ENCODE data around the gene ABCA1.
"Not testable (repeated sequence)": the region's sequence is repeated elsewhere in the genome, so short reads cannot be mapped to it uniquely, and the experiment has no call there.

Gene ABCA1

DNA sequence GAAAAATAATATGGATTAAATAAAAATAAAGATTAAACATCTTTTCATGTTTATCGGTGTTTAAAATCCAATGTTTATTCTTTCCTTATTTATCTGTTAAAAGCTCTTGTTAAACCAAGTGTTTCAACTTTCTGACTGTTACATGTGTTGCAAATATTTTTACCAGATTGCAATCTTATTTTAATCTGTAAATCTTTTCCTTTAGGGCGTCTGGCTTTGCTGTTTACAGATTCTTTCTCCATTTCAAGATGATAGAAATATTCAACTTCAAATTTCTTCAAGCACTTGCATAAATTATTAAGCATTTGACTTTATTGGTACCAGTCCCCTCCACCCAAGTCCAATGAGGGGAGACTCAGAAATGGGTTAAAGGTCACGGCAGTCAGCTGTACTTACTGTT, 16.9 kb upstream of the ABCA1 start:
- DNase-seq (ENCODE audit: low read depth in 3 of 3): no peak

GRCh38 chr9:104944356-104944755, 16.4 kb upstream of the ABCA1 start:
- DNase-seq (ENCODE audit: low read depth in 3 of 3): no peak

GRCh38 chr9:104941597-104941996, 13.6 kb upstream of the ABCA1 start:
- no peak for DNase-seq (ENCODE audit: low read depth in 3 of 3)

DNA sequence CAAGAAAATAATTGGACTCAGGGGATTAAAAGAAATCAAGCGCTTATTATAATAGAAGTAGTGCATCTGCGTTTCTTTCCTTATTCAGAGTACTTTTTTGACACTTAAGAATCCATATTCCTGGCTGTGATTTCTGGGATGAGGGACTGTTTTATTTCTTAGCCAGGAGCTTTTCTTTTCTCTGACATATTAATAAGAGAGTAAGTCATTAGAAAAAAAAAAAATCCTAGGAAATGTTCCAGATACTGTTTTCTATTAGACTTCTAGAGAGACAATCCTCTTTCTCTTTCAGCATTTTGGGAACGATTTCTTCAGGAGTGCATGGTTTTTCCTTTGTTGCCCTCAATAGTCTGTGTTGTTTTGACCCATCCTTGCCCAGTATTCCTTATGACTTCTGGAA, 8.3 kb upstream of the ABCA1 start:
- no peak for DNase-seq (ENCODE audit: low read depth in 3 of 3)

- not testable (repeated sequence) for DNase-seq (ENCODE audit: low read depth in 3 of 3)
Observed at GRCh38 chr9:104935501-104935810, 7.5 kb upstream of the ABCA1 start.

DNA sequence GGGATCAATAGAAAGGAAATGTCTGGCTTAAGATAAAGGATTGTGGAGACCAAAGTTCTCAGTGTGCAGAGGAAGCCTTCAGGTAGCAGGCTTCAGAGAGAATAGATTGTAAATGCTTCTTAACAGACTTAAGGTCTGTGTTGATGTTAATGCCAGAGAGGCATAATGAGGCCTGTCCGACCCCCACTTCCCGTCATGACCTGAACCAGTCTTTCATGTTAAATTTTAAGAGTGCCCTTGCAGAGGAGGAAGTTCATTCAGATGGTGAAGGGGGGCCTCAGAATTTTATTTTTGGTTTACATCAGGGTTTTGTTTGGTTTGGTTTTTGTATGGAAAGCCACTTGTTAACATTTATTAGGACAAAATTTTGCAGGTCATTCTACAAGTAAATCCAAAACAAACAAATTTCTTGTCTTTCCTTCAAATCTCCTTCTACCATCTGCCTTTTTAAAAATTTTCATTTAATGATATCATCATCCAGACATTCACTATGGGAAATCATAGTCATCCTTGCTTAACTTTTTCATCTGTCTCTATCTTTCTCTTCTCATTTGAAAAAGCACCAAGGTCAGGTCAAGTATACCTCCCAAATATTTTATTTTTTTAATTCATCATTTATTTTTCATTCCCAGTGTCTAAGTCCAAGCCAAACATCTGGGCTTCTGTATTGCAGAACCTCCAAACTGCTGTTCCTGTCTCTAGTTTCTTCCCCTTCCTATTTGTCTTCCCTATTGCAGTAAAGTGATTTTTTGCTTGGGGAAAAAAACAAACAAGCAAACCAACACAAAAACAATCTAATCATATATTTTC, 6.9 kb upstream of the ABCA1 start:
- DNase-seq (ENCODE audit: low read depth in 3 of 3): no peak

DNA sequence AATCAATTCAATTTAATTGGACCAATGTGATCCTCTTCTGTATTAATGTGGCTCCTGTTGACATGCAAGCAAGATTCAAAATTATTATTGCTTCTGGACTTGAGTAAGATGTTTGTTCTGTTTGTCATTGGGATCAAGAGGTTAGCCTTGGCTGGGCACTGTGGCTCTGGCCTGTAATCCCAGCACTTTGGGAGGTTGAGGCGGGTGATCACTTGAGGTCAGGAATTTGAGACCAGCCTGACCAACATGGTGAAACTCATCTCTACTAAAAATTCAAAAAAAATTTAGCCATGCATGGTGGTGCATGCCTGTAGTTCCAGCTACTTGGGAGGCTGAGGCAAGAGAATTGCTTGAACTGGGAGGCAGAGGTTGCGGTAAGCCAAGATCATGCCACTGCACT, 5.1 kb upstream of the ABCA1 start:
- DNase-seq (ENCODE audit: low read depth in 3 of 3): not testable (repeated sequence)

DNA sequence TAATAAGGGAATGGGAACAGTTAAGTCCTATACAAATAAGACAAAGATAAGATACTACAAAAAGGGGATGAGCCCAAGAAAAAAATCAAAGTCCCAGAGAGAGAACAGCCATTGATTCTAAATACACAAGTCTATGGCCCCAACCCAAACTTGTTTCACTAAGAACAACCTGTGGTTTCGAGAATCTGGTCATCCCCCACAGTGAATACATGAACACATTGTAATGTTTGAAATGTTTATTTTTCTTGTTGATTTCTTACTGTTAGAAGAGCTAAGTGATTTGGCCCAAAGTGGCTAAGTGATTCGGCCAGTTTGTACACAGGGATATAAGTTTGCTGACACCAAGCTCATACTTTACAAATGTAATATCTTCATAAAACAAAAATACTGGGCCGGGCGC, 3.3 kb upstream of the ABCA1 start:
- no peak for DNase-seq (ENCODE audit: low read depth in 3 of 3)

- DNase-seq (ENCODE audit: low read depth in 3 of 3): no peak
Observed at GRCh38 chr9:104927216-104927911, 591 bp downstream of the ABCA1 start.

- DNase-seq (ENCODE audit: low read depth in 3 of 3): no peak
Observed at GRCh38 chr9:104923740-104924139, 4.2 kb downstream of the ABCA1 start.

- DNase-seq (ENCODE audit: low read depth in 3 of 3): no peak
Observed at GRCh38 chr9:104923289-104923688, 4.7 kb downstream of the ABCA1 start.

DNA sequence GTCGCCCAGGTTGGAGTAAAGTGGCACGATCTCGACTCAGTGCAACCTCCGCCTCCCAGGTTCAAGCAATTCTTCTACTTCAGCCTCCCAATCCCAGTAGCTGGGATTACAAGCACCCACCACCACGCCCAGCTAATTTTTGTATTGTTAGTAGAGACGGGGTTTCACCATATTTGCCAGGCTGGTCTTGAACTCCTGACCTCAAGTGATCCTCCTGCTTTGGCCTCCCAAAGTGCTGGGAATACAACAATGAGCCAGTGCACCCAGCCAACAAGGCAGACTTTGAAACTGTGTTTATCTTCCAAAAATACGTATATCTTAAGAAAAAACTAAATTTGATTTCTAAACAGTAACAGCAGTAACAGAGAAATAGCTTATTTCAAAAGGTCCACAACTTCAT, 5.2 kb downstream of the ABCA1 start:
- not testable (repeated sequence) for DNase-seq (ENCODE audit: low read depth in 3 of 3)

GRCh38 chr9:104921067-104921741, 6.8 kb downstream of the ABCA1 start:
- no peak for DNase-seq (ENCODE audit: low read depth in 3 of 3)

DNA sequence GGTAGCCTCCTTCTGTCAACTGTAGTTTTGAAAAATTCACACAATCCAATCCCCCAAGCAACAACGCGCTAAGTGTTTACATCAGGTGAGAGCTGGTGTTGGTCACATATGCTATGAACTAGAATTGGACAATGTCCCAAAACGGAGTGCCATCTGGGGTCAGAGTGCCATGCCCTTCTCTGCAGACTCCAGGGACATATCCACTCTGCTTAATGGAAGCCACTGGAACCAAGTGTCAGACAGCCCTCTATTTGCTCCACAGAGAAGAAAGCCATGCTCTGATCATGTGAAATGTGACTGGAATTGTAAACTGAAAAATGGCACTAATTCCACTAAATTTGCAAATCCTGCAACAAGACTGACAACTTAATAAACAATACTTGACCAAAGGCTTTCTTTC, 12.2 kb downstream of the ABCA1 start:
- DNase-seq (ENCODE audit: low read depth in 3 of 3): no peak

- DNase-seq (ENCODE audit: low read depth in 3 of 3): no peak
Observed at GRCh38 chr9:104915049-104915448, 12.9 kb downstream of the ABCA1 start.

DNA sequence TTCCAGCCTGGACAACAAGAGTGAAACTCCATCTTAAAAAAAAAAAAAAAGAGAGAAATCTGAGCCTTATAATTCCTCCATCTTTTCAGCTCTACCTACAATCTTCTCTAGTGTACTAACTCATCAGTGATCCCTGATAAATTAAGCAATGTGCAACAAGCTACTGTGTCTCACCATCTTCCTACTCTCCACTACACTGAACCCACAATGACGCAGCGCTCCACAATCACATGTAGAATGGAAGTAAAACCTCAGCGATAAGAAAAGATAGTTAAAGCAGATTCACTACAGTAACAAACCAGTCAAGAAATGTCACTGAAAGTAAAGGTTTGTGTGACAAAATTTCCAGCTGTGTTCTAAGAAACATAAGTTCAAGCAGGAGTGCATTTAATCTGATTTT, 13.5 kb downstream of the ABCA1 start:
- no peak for DNase-seq (ENCODE audit: low read depth in 3 of 3)

DNA sequence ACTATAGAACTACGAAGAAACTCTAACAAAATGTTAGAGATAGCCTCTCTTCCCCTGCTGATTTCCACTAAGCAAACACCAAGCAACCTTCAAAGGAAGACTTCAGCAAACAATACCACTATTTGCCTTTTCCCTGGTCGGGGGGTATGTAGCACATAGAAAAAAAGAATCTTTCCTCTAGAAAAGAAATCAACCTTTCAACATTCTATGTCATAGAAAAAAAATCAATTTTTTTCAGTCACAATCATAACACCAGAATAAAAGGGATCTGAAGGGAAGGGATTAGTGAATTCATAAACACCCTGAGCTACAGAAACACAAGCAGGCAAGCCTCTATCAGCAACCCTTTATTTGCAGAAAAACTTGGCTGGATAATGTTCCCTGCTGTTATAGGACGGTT, 15.3 kb downstream of the ABCA1 start:
- no peak for DNase-seq (ENCODE audit: low read depth in 3 of 3)

DNA sequence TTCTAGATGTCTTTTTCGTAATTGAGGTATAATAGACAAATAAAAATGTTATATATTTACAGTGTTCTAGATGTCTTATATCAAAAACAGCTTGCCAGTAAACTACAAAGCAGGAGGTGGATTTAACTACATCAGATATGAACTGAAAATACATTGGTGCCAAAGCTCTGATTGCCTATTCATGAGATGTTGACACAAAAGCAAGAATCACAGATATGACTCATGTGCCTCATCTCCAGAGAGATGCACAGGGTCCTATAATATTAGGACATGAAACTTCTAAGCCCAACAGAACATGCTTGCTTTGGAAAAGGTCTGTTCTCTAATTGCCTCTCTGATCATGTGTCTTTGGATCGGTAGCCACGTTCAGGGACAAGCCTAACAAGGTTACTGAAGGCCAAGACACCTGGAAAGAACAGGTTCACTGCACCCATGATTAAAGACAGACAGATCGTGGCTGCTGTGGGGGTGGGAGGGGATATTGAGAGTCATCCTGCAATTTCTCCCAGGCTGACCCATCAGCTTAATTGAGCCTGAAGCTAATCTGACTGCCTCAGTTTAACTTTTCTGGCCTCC, 16.8 kb downstream of the ABCA1 start:
- no peak for DNase-seq (ENCODE audit: low read depth in 3 of 3)

GRCh38 chr9:104907278-104907951, 20.5 kb downstream of the ABCA1 start:
- DNase-seq (ENCODE audit: low read depth in 3 of 3): no peak

DNA sequence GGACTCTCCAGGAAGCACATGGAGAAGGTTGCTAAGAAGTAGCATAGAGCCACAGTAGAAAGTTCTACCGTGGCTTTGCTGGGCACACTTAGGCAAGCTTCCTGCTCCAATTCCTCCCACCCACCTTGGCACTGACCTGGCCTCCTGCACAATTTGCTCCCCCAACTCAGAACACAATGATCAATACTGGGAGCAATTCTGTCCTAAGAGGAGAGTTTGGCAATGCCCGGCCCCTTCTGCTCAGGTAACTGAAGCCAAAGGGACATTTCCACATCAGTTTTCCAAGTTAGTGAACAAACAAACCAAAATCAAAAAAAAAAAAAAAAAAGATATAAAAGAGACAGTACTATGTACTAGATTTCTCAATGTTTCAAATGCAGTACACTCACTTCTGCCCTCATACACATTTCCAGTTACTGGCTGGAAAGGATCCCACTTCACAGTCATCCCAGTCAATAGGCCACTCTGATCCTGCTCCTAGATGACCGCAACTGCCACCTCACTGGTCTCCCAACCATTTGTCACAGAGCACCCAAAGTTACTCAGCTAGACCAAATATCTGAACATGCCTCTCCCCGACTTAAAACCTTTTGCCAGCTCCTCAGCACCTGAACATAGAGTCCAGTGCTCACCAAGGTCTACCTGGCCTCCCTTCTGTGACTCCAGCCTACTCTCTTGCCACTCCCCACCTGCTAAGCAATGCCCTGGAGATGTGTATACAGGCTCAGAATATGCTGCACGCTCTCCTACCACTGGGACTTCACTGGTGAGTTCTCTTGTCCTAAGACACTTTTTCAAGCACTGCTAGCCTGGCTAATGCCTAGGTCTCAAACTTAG, 21.3 kb downstream of the ABCA1 start:
- no peak for DNase-seq (ENCODE audit: low read depth in 3 of 3)

DNA sequence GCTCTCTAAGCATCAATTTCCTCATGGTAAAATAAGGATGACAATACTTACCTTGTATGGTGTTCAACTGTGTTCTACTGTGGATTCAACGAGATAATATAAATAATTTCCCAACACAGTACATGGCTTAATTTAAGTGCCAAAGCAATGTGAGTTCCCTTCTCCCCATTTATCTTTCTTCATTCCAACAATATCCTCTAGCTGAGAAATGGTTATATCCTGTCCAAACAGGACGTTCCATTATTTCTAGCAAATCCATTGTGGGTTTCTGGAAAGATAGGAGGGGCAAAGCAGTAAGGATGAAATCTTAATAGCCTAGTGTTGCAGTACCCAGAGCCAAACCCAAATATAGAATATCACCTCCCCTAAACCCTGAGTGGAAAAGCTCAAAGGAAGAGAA, 22.0 kb downstream of the ABCA1 start:
- no peak for DNase-seq (ENCODE audit: low read depth in 3 of 3)

Measured in stimulated activated CD4-positive, alpha-beta T cell treated with anti-CD3 and anti-CD28 coated beads, TNF-alpha, amount 100 ng/mL, for 4 hours (primary cell).